Coronary artery (tissue), 2 donors: ENCODE measurements around the gene MARCHF9.

Experiments used
- DNase-seq: peaks from one replicate; pipeline ENCODE4 v3.0.0-alpha.2; 2017; ENCODE audit warnings: low spot score
- H3K27ac ChIP-seq, 2 donors: fragments of 200-600 bp; sonication (generic); one replicate each; pipeline ENCODE4 v1.5.1; 2016 to 2019
- H3K4me3 ChIP-seq: fragments of 200-600 bp; sonication (generic); 2 replicates; pipeline ENCODE4 v1.5.1; 2016; ENCODE audit warnings: mild to moderate bottlenecking, moderate library complexity
- TF ChIP-seq, protein P1 (sequence below): fragments of 200-600 bp; sonication (generic); IDR thresholded peaks from one replicate; pipeline ENCODE4 v1.5.1; 2019; ENCODE audit warnings: antibody characterized with exemption

MARCHF9 gene

DNA sequence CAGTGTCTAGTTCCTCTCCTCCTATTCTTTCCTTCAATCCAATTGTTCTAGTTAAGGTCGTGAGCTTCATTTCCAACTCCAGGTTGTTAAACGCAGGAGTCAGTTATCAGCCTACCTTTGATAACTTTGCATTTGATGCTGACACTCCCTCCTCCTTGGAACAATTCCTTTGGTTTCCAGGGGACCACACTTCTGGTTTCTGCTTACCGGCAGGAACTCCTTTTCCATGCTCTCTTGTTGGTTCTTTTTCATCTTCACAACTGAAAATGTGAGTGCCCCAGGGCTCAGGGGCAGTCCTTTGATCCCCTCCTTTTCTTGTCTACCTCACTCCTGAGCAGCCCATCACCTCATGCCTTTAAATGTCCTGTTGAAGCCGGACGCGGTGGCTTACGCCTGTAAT lies 22.5 kb downstream of the MARCHF9 start:
- H3K4me3 ChIP-seq: no peak overlapping the region
- TF ChIP-seq, protein P1, sequence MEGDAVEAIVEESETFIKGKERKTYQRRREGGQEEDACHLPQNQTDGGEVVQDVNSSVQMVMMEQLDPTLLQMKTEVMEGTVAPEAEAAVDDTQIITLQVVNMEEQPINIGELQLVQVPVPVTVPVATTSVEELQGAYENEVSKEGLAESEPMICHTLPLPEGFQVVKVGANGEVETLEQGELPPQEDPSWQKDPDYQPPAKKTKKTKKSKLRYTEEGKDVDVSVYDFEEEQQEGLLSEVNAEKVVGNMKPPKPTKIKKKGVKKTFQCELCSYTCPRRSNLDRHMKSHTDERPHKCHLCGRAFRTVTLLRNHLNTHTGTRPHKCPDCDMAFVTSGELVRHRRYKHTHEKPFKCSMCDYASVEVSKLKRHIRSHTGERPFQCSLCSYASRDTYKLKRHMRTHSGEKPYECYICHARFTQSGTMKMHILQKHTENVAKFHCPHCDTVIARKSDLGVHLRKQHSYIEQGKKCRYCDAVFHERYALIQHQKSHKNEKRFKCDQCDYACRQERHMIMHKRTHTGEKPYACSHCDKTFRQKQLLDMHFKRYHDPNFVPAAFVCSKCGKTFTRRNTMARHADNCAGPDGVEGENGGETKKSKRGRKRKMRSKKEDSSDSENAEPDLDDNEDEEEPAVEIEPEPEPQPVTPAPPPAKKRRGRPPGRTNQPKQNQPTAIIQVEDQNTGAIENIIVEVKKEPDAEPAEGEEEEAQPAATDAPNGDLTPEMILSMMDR: no peak
- no peak for DNase-seq
- H3K27ac ChIP-seq: no peak overlapping the region

DNA sequence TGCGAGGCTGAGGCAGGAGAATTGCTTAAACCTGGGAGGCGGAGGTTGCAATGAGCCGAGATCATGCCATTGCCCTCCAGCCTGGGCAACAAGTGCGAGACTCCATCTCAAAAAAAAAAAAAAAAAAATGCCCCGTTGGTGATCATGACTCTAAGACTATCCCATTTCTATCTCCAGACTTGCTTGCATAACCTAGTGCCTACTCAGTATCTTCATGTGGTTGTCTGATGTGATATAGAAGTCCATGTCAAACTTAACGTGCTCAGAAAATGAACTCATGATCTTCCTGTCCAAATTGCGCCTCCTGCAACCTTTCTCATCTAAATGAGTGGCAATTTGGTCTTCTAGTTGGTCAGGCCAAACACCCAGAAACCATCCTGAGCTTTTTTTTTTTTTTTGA lies 23.0 kb downstream of the MARCHF9 start:
- Histone ChIP-seq H3K4me3 (no peak overlapping the region), H3K27ac (no peak overlapping the region)
- TF ChIP-seq, protein P1: no peak
- no peak for DNase-seq

DNA sequence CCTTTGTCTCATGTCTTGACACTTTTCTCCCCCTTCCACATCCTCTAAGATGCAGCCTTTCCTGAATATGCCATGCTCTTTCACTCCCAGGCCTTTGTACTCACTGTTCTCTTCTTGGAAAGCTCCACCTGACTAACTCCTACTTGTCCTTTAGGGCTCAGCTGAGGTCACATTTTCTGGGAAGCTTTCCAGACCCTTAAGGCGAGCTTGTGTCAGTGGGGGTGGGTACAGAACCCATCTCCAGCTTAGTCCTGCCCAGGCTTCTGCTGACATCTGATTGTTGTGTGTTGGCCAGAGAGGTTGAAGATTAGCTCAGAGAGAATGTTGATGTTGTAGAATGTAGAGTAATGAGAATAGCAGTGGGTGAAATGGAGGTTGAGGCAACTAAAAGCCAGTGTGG lies 24.8 kb downstream of the MARCHF9 start:
- DNase-seq: no peak
- H3K4me3 ChIP-seq: no peak overlapping the region
- H3K27ac ChIP-seq: no peak overlapping the region
- TF ChIP-seq, protein P1: no peak

DNA sequence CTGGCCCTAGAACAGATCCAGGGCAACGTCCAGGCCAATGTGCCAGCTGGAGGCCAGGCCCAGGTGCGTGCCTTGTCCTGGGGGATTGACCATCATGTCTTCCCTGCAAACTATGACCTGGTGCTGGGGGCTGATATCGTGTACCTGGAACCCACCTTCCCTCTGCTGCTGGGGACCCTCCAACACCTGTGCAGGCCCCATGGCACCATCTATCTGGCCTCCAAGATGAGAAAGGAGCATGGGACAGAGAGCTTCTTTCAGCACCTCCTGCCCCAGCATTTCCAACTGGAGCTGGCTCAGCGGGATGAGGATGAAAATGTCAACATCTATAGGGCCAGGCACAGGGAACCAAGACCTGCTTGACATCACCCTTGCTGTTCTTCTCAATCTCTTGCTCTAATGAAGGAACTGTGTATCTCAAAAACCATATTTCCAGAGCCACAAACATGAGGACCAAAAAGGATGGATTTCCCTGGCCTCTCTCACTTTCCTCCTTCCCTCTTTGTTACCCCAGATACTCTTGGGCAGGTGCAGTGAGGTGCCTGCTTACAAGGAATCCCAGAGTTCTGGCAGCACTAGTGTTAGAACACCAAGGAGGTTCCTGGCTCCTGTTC lies 25.5 kb downstream of the MARCHF9 start:
- no peak for DNase-seq
- Histone ChIP-seq H3K4me3 (no peak overlapping the region), H3K27ac (no peak overlapping the region)
- TF ChIP-seq, protein P1: no peak

DNA sequence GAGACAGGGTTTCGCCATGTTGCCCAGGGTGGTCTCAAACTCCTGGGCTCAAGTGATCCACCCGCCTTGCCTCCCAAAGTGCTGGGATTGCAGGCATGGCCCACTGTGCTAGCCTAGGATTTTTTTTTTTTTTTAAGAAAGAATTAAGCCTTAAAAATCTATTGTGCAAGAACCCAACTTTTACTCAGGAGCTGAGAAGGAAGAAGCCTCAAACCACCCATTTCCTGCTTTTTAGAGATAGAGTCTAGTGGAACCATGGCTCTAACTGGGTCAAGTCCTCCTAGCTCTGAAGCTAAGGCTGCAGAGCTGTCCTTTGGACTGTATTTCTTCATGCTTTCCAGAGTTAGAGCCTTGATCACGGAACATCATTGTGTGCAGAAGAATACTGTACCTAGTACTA lies 26.3 kb downstream of the MARCHF9 start:
- Histone ChIP-seq H3K4me3 (no peak overlapping the region), H3K27ac (no peak overlapping the region)
- TF ChIP-seq, protein P1: no peak
- no peak for DNase-seq

DNA sequence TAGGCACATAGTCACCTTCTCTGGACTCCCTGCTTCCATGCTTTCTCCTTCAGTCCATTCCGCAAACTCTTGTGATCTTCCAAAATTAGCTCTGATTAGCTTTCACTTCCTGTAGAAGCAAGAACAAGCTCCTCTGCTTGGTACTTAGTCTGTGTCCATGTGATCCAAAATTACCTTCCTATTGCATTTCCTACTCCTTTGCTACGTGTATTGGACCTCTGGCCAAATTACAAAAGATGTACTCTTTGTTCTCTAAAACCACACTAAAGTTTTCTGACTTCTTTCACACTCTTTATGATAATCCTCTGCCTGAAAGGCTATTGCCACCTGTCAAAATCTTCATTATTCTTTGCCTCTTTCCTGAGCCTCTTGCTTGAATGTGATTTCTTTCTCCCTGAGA lies 26.9 kb downstream of the MARCHF9 start:
- no peak overlapping the region for H3K27ac ChIP-seq
- TF ChIP-seq, protein P1: no peak

DNA sequence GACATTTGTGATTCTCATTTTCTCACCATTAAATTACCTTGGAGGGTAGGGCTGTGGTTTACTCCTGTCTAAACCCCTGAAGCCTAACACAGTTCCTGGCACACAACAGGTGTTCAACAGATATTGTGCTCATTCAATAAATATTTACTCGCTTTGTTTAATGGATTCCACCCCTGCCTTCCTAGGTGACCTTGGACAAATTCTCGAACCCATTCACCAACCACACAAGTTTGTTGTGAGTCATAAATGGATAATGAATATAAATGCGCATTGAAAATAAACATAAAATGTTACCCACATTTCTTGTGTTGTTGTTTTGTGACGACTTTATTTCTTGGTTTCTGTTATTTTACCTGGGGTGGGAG lies 27.3 kb downstream of the MARCHF9 start:
- TF ChIP-seq, protein P1: no peak
- Histone ChIP-seq H3K27ac (no peak overlapping the region), H3K4me3 (peak overlapping the region; percentile 79)
- no peak for DNase-seq

More for the DNA sequence above, 26.9 kb downstream of the MARCHF9 start:
- no peak for DNase-seq
- H3K4me3 ChIP-seq: no peak overlapping the region
